Measurements from ENCODE around the gene ERGIC2.
"Not testable (repeated sequence)": the region's sequence is repeated elsewhere in the genome, so short reads cannot be mapped to it uniquely, and the experiment has no call there.

Gene ERGIC2

DNA sequence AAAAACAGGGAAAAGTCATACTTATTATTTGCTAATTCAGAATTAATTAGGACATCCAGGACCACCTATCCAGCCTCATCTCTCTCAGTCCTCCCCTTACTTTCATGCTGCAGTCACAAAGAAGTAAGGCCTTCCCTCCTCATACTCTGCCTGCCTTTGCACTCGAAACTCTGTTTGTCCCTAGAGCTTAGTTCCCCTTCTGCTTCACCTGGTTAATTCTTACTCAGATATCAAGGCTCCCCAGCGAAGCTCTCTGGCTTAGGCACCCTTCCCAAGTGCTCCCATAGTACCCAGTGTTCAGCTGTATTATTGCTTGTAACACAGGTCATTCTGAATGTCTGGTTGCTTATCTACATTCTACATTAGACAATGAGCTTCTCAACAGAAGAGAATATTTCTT, 81.3 kb downstream of the ERGIC2 start:
- DNase-seq (ENCODE audit: low read depth) = no peak

DNA sequence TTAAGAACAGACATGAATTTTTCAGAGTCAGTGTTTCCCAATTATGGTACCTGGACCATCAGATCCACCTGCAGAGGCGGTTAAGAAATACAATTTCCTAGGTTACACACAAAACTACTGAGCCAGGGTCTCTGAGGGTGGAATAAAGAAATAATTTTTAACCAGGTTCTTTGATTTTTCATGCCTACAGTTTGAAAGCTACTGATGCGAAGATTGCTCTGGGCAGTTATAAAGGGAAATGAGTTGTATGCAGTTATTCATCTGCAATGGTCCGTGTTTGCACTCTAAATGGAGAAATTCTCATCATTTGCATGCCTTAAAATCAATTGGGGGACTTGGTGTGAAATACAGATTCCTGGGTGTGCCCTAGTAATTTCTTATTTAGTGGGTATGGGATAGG, 89.7 kb downstream of the ERGIC2 start:
- no peak for DNase-seq (ENCODE audit: low read depth)

DNA sequence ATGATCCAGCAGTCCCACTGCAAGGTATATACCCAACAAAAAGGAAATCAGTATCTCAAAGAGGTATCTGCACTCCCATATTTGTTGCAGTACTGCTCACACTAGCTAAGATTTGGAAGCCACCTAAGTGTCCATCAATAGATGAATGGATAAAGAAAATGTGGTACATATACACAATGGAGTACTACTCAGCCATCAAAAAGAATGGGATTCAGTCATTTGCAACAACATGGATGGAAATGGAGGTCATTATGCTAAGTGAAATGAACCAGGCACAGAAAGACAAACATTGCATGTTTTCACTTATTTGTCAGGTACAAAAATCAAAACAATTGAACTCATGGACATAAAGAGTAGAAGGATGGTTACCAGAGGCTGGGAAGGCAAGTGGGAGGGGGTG, 90.5 kb downstream of the ERGIC2 start:
- DNase-seq (ENCODE audit: low read depth) = not testable (repeated sequence)

DNA sequence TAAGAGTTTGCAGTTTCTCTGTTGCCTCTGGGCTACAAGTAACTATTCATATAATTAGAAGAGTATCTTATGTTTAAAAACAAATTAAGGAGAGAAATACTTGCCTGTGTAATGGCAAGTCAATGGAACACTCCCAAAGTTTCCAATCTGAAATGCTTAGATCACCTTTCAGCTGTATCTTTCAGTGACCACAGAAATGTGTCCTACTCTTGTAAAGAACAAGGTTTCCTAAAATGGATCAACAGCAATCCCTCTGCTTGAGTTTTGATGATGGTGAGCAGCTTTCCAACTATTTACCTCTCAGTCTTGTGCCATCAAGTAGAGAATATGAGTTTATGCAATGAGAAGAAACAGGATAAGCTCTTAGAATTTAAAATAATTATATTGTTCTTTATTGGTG, 92.9 kb downstream of the ERGIC2 start:
- no peak for DNase-seq (ENCODE audit: low read depth)

DNA sequence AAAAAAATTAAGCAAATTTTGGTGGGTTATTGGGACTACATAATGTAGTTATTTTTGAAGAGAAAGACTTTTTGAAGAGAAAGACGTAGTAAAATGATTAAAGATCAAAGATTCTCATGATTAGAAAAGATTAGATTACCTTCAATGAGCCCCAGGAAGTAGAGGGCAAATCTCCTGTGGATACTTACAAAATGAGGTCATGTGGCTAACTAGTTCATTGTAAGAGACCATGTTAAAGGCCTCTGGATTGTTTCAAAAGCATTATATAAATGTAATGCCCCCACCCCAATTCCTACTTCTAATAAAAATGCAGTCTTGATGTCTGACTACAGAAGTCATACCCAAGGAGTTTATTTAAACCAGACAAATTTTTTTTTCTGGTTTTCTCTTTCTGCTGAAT, 93.3 kb downstream of the ERGIC2 start:
- DNase-seq (ENCODE audit: low read depth) = no peak
